NT2/D1 (cell line): Measurements from ENCODE around the gene FBXO21.

Experiments
- SUZ12 ChIP-seq: IDR thresholded peaks from 2 replicates; pipeline ENCODE4 v1.6.1; 2011; ENCODE audit not compliant: insufficient read length, insufficient read depth; ENCODE audit errors: extremely low read depth
- YY1 ChIP-seq: IDR thresholded peaks from 2 replicates; pipeline ENCODE4 v1.6.1; 2011; ENCODE audit not compliant: insufficient read length, insufficient read depth
- ZNF274 ChIP-seq: IDR thresholded peaks from 2 replicates; pipeline ENCODE4 v1.6.1; 2011; ENCODE audit warnings: mild to moderate bottlenecking, low read depth, low read length

- TF ChIP-seq YY1 (no peak), SUZ12 (no peak), ZNF274 (no peak)
Observed at GRCh38 chr12:117129391-117129790, 60.9 kb downstream of the FBXO21 start.
